Endothelial cell of umbilical vein (primary cell): ENCODE data around the gene MDGA2. TPM values are rescaled to one million over a fixed set of nuclear protein-coding genes. Genes with fewer than 3 reads are reported as not detected.
"Not testable (repeated sequence)": the region's sequence is repeated elsewhere in the genome, so short reads cannot be mapped to it uniquely, and the experiment has no call there.

Experiments
- BruUV-seq: library from RNA; stranded (reverse); fragments of 400-500 nt; replicated peaks from 2 replicates; lab custom pipeline; 2021; lab: Mats Ljungman, UMichigan
- CTCF ChIA-PET: fragments of 300-600, 350-600 bp; sonication (Branson Sonifier 250); formaldehyde crosslinking; loops from one replicate; lab custom pipeline; 2021; ENCODE audit warnings: antibody characterized with exemption, inconsistent platforms; lab: Charles Lee
- POLR2A ChIA-PET: fragments of 300-600, 350-600 bp; sonication (Branson Sonifier 250); formaldehyde crosslinking; loops from one replicate; lab custom pipeline; 2021; ENCODE audit warnings: antibody characterized with exemption, inconsistent platforms; lab: Charles Lee
- DNase-seq: peaks from one replicate; pipeline ENCODE4 v3.0.0-alpha.2; 2011; ENCODE audit warnings: low read depth, low spot score
- FAIRE-seq: peaks from 2 replicates; lab custom pipeline; 2011; peaks lifted over from hg19 to GRCh38; lab: Jason Lieb, UNC
- H2AFZ ChIP-seq: 2 replicates; pipeline ENCODE4 v1.6.0; 2012; ENCODE audit warnings: low read depth, low read length, control low read depth, inconsistent platforms
- H3K27ac ChIP-seq: 2 replicates; pipeline ENCODE4 v1.5.1; 2011; ENCODE audit warnings: low read depth, mild to moderate bottlenecking, control low read depth, low read length, moderate library complexity; ENCODE audit not compliant: insufficient read depth
- H3K27me3 ChIP-seq, 2 experiments: 2 replicates each; pipeline versions ENCODE4 v1.6.0 to v1.6.1; 2011; ENCODE audit warnings: low read length in 2 of 2, mixed read lengths in 1 of 2; ENCODE audit not compliant: control insufficient read depth in 2 of 2, insufficient read depth in 2 of 2
- H3K36me3 ChIP-seq, 2 experiments: 2 replicates in 1 of 2; 3 replicates in 1 of 2; pipeline ENCODE4 v1.5.1; 2011; ENCODE audit warnings: low read length in 2 of 2, mild to moderate bottlenecking in 1 of 2, moderate library complexity in 1 of 2; ENCODE audit not compliant: control insufficient read depth in 2 of 2, insufficient read depth in 2 of 2; ENCODE audit errors: extremely low read depth in 1 of 2
- H3K4me1 ChIP-seq: 3 replicates; pipeline ENCODE4 v1.5.1; 2011; ENCODE audit warnings: mild to moderate bottlenecking, low read length; ENCODE audit not compliant: control insufficient read depth, insufficient read depth; ENCODE audit errors: extremely low read depth
- H3K4me2 ChIP-seq: 2 replicates; pipeline ENCODE4 v1.6.1; 2011; ENCODE audit warnings: low read length, control low read depth, mixed read lengths; ENCODE audit not compliant: insufficient read depth
- H3K4me3 ChIP-seq, 3 experiments: fragments of 200-600 bp in 1 of 3; sonication (generic), shearing (Covaris generic) in 1 of 3; replicated peaks in 1 of 3; 2 replicates each; pipeline ENCODE4 v1.5.1; 2011 to 2016; ENCODE audit warnings: control low read depth in 3 of 3, low read length in 3 of 3, mild to moderate bottlenecking in 2 of 3, inconsistent platforms in 1 of 3, low read depth in 1 of 3, moderate library complexity in 1 of 3; ENCODE audit not compliant: insufficient read depth in 1 of 3
- H3K79me2 ChIP-seq: 2 replicates; pipeline ENCODE4 v1.6.0; 2012; ENCODE audit warnings: low read length, inconsistent platforms; ENCODE audit not compliant: control insufficient read depth, insufficient read depth
- H3K9ac ChIP-seq: replicated peaks from 2 replicates; pipeline ENCODE3; 2011; ENCODE audit warnings: low read length, control low read depth; ENCODE audit not compliant: insufficient read depth; ENCODE audit errors: extremely low read depth
- H3K9me1 ChIP-seq: replicated peaks from 3 replicates; pipeline ENCODE4 v1.6.0; 2011; ENCODE audit warnings: mild to moderate bottlenecking, low read length; ENCODE audit not compliant: control insufficient read depth, insufficient read depth; ENCODE audit errors: extremely low read depth
- H3K9me3 ChIP-seq: replicated peaks from 2 replicates; pipeline ENCODE4 v1.5.1; 2012; ENCODE audit warnings: low read length, inconsistent platforms; ENCODE audit not compliant: control insufficient read depth, insufficient read depth
- H4K20me1 ChIP-seq: replicated peaks from 2 replicates; pipeline ENCODE3; 2011; ENCODE audit warnings: mild to moderate bottlenecking, low read length; ENCODE audit not compliant: control insufficient read depth, insufficient read depth; ENCODE audit errors: extremely low read depth
- EZH2 ChIP-seq: IDR thresholded peaks from 2 replicates; pipeline ENCODE4 v1.6.1; 2012; ENCODE audit warnings: borderline replicate concordance, low read depth, mild to moderate bottlenecking, moderate library complexity, low read length, inconsistent platforms; ENCODE audit not compliant: severe bottlenecking
- FOS ChIP-seq: IDR thresholded peaks from 2 replicates; pipeline ENCODE4 v1.6.1; 2011; ENCODE audit warnings: mild to moderate bottlenecking, low read length, moderate library complexity, borderline replicate concordance; ENCODE audit not compliant: insufficient read depth
- GATA2 ChIP-seq: IDR thresholded peaks from 2 replicates; pipeline ENCODE4 v1.7.0; 2011; ENCODE audit warnings: low read depth, mild to moderate bottlenecking, moderate library complexity, mixed read lengths, low read length; ENCODE audit not compliant: insufficient read length, insufficient read depth
- JUN ChIP-seq: IDR thresholded peaks from 2 replicates; pipeline ENCODE4 v1.6.1; 2011; ENCODE audit warnings: borderline replicate concordance, low read depth; ENCODE audit not compliant: insufficient read length, insufficient read depth
- MAX ChIP-seq: IDR thresholded peaks from 2 replicates; pipeline ENCODE4 v1.6.1; 2011; ENCODE audit not compliant: insufficient read depth, insufficient read length
- MYC ChIP-seq: IDR thresholded peaks from one replicate; pipeline ENCODE4 v1.6.1; 2011; ENCODE audit warnings: mild to moderate bottlenecking, low read depth, low read length
- POLR2A ChIP-seq: IDR thresholded peaks from 2 replicates; pipeline ENCODE4 v1.6.1; 2012; ENCODE audit warnings: low read depth, mild to moderate bottlenecking, control low read depth, low read length
- POLR2AphosphoS5 ChIP-seq: IDR thresholded peaks from 2 replicates; pipeline ENCODE4 v1.6.1; 2012; ENCODE audit warnings: low read depth, mild to moderate bottlenecking, control low read depth, low read length, moderate library complexity; ENCODE audit not compliant: insufficient read depth
- dilution Hi-C: fragments of 300-500 bp; cut with MboI; formaldehyde crosslinking; loops from one replicate; pipeline ENCODE4 v1.15.0; 2019; ENCODE audit warnings: low sequenced_read_pairs; ENCODE audit not compliant: extremely low pct_ligation_motif_present
- intact Hi-C: fragments of 100-400 bp; cut with micrococcal nuclease; formaldehyde crosslinking; loops from one replicate; pipeline ENCODE4 v1.10.0; 2022
- polyA plus RNA-seq, 4 experiments: library from polyadenylated mRNA; depleted of rRNA in 3 of 4; stranded (reverse) in 3 of 4; unstranded in 1 of 4; fragments of >200 nt; gene quantifications; 2 replicates each; pipeline versions ENCODE4 v1.2.1 to v1.2.3, GENCODE V29; 2011 to 2012; ENCODE audit warnings: missing spikeins in 1 of 4
- total RNA-seq: library from RNA; stranded (reverse); gene quantifications from 2 replicates; pipeline ENCODE4 v1.2.3, GENCODE V29; 2021
- TF ChIP-seq, protein P1 (sequence below), 2 donors: IDR thresholded peaks; 1 replicate in 1 of 2; 2 replicates in 1 of 2; pipeline ENCODE4 v1.5.1; 2011; ENCODE audit warnings: low read length in 2 of 2, mild to moderate bottlenecking in 2 of 2, moderate library complexity in 2 of 2, control low read depth in 1 of 2, inconsistent platforms in 1 of 2, low read depth in 1 of 2; ENCODE audit not compliant: insufficient read depth in 1 of 2; ENCODE audit errors: extremely low read depth in 1 of 2

The MDGA2 gene
- total and polyA plus RNA-seq, 2 donors (not counting 3 experiments of a cell fraction or from before 2014, with no cell fraction given), result not detected

- no peaks in the 10 kb centered on the region for H3K4me1 ChIP-seq
- H3K4me2 ChIP-seq, result no peak overlapping the region
- no peak overlapping the region for H2AFZ ChIP-seq
- dilution Hi-C loops, result no loop called here
- H3K79me2 ChIP-seq, result no peaks in the 10 kb centered on the region
- H3K36me3 ChIP-seq, result no peaks in the 10 kb centered on the region
- intact Hi-C loops, result no loop called here
- no TSS peak for BruUV-seq
- no peaks in the 10 kb centered on the region for H3K27me3 ChIP-seq
- H4K20me1 ChIP-seq, result no peaks in the 10 kb centered on the region
- CTCF ChIA-PET, result interaction anchor here (1.4 kb wide), 1 partner anchor 32 kb away, joined by 5 read pairs; no protein-coding TSS in a partner anchor
- no peak for DNase-seq
- H3K9me1 ChIP-seq, result no peaks in the 10 kb centered on the region
- FAIRE-seq, result no peak
- POLR2A ChIA-PET, result no interaction called here
- H3K9ac ChIP-seq, result no peak overlapping the region
- no peak overlapping the region for H3K4me3 ChIP-seq
- no peak overlapping the region for H3K27ac ChIP-seq
- no peaks in the 10 kb centered on the region for H3K9me3 ChIP-seq
- TF ChIP-seq JUN, result no peak
- no peak for TF ChIP-seq POLR2AphosphoS5
- no peak for TF ChIP-seq EZH2
- no peak for TF ChIP-seq MYC
- no peak for TF ChIP-seq GATA2
- no peak for TF ChIP-seq MAX
- no peak for TF ChIP-seq FOS
- TF ChIP-seq POLR2A, result no peak
- TF ChIP-seq, protein P1, sequence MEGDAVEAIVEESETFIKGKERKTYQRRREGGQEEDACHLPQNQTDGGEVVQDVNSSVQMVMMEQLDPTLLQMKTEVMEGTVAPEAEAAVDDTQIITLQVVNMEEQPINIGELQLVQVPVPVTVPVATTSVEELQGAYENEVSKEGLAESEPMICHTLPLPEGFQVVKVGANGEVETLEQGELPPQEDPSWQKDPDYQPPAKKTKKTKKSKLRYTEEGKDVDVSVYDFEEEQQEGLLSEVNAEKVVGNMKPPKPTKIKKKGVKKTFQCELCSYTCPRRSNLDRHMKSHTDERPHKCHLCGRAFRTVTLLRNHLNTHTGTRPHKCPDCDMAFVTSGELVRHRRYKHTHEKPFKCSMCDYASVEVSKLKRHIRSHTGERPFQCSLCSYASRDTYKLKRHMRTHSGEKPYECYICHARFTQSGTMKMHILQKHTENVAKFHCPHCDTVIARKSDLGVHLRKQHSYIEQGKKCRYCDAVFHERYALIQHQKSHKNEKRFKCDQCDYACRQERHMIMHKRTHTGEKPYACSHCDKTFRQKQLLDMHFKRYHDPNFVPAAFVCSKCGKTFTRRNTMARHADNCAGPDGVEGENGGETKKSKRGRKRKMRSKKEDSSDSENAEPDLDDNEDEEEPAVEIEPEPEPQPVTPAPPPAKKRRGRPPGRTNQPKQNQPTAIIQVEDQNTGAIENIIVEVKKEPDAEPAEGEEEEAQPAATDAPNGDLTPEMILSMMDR (IDR thresholded peaks at IDR 0.05; ENCODE audit: extremely low read depth in 1 of 2, insufficient read depth in 1 of 2, low read depth in 1 of 2, low read length in 2 of 2), result no peak
These were observed 429.0 kb downstream of the MDGA2 start for GRCh38 chr14:47246367-47246766.

- H3K9me3 ChIP-seq, H3K4me1 ChIP-seq, H3K27ac ChIP-seq, dilution Hi-C loops, DNase-seq, POLR2A ChIA-PET, H3K4me2 ChIP-seq, H3K4me3 ChIP-seq, H3K79me2 ChIP-seq, H3K27me3 ChIP-seq, H4K20me1 ChIP-seq, H2AFZ ChIP-seq, H3K9ac ChIP-seq, intact Hi-C loops, H3K36me3 ChIP-seq, BruUV-seq, FAIRE-seq, H3K9me1 ChIP-seq: not testable (repeated sequence)
- CTCF ChIA-PET, result interaction anchor here (1.3 kb wide), 1 partner anchor 16 kb away, joined by 4 read pairs; no protein-coding TSS in a partner anchor
These were observed 432.8 kb downstream of the MDGA2 start for GRCh38 chr14:47242579-47242978.
